ENCODE data around the gene HID1.

DNA sequence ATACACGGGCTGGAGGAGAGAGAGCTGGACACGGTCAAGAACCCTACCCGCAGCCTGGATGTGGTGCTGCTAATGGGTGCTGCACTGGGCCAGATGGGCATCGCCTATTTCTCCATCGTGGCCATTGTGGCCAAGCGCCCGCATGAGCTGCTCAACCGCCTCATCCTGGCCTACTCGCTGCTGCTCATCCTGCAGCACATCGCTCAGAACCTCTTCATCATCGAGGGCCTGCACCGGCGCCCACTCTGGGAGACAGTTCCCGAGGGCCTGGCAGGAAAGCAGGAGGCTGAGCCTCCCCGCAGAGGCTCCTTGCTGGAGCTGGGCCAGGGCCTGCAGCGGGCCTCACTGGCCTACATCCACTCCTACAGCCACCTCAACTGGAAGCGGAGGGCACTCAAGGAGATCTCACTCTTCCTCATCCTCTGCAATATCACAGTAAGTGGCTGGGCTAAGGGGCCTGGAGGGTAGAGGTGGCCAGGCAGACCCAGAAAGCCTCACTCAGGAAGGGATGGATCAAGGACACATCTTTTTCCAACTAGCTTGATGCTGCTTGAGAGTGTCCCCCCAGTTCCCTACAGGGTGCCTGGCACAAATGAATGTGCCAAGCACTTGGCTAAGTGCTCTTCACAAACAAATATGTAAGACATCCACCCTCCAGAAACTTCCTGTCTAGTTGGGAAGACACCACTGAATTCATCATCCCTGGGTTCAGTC lies 25.4 kb downstream of the HID1 start:
- TF ChIP-seq, protein P1, sequence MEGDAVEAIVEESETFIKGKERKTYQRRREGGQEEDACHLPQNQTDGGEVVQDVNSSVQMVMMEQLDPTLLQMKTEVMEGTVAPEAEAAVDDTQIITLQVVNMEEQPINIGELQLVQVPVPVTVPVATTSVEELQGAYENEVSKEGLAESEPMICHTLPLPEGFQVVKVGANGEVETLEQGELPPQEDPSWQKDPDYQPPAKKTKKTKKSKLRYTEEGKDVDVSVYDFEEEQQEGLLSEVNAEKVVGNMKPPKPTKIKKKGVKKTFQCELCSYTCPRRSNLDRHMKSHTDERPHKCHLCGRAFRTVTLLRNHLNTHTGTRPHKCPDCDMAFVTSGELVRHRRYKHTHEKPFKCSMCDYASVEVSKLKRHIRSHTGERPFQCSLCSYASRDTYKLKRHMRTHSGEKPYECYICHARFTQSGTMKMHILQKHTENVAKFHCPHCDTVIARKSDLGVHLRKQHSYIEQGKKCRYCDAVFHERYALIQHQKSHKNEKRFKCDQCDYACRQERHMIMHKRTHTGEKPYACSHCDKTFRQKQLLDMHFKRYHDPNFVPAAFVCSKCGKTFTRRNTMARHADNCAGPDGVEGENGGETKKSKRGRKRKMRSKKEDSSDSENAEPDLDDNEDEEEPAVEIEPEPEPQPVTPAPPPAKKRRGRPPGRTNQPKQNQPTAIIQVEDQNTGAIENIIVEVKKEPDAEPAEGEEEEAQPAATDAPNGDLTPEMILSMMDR (IDR thresholded peaks at IDR 0.05 in 4 of 5, conservative IDR thresholded peaks at IDR 0.05 in 1 of 5): no peak
- TF ChIP-seq POLR2A (IDR thresholded peaks at IDR 0.05): no peak
